ENCODE measurements around the gene ST3GAL3. TPM values are rescaled to one million over a fixed set of nuclear protein-coding genes. Genes with fewer than 3 reads are reported as not detected.

Gene ST3GAL3
- total RNA-seq, 6 experiments from 2014 or later: 6.4 to 14.2 (median 12.0) TPM

DNA sequence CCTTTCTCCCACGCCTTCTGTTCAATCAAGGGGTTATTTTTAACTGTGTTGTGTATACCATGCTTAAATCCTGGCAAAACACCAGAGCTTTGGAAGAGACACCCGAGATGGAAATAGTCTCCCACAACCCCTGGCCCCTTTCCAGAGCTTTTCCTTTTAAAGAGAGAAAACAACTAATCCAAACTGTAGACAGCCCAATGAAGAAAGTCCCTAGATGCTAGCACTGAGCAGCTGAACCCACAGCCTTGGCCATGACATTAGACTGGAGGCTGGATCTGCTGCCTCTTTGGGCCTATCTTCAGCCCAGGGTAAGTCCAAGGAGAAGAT is 161.4 kb downstream of the ST3GAL3 start:
- DNase-seq (no peak), ATAC-seq (peak in 3 of 4 donors; percentile 17 to 34 (median 25))
- no peak overlapping the region for H3K4me3 ChIP-seq
- no peak overlapping the region for H3K27ac ChIP-seq
- H3K36me3 ChIP-seq: no peaks in the 10 kb centered on the region
- TF ChIP-seq POLR2A (IDR thresholded peaks at IDR 0.05) (no peak), CTCF (IDR thresholded peaks at IDR 0.05) (no peak)
- H3K4me1 ChIP-seq: no peaks in the 10 kb centered on the region
- intact Hi-C loops (cut with DNase I): no loop called here
- H3K27me3 ChIP-seq: no peaks in the 10 kb centered on the region
- H3K9me3 ChIP-seq: no peaks in the 10 kb centered on the region
- 26% methylated on average over 2 of the region's 2 CpGs for WGBS (ENCODE audit: insufficient coverage, low coverage, low lambda C conversion rate, missing lambda C conversion rate)

DNA sequence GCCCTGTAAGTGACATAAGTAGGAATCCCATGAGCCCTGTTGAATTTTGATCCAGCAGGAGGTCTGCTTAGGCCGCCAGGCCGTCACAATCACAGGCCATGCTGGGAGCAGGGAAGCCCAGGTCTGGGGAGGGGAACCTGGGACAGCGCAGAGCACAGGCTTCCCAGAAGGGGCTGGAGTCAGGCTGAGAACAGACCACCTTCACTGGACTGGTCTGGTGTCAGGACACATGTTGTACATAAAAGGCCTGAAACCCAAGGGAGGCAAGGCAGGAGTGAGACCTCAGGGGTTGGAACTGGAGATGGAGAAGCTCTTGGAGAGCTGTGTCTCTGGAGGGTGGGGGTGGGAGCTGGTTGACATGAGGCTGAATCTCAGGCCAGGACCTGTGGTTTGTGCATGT is 163.0 kb downstream of the ST3GAL3 start:
- no peak overlapping the region for H3K27ac ChIP-seq
- no peak for ATAC-seq
- H3K4me1 ChIP-seq: no peaks in the 10 kb centered on the region
- H3K27me3 ChIP-seq: no peaks in the 10 kb centered on the region
- intact Hi-C loops (cut with DNase I): no loop called here
- WGBS (ENCODE audit: insufficient coverage, low coverage, low lambda C conversion rate, missing lambda C conversion rate): 95% methylated on average over 3 of the region's 3 CpGs
- no peaks in the 10 kb centered on the region for H3K9me3 ChIP-seq
- H3K4me3 ChIP-seq: no peak overlapping the region
- DNase-seq: no peak
- TF ChIP-seq CTCF (IDR thresholded peaks at IDR 0.05) (no peak), POLR2A (IDR thresholded peaks at IDR 0.05) (no peak)
- H3K36me3 ChIP-seq: no peaks in the 10 kb centered on the region

- 80% methylated on average over 3 of the region's 3 CpGs for WGBS (ENCODE audit: insufficient coverage, low coverage, low lambda C conversion rate, missing lambda C conversion rate)
- intact Hi-C loops (cut with DNase I): no loop called here
- Histone ChIP-seq H3K4me1 (no peaks in the 10 kb centered on the region), H3K4me3 (no peak overlapping the region), H3K27ac (no peak overlapping the region), H3K36me3 (no peaks in the 10 kb centered on the region), H3K27me3 (no peaks in the 10 kb centered on the region), H3K9me3 (no peaks in the 10 kb centered on the region)
- TF ChIP-seq CTCF (IDR thresholded peaks at IDR 0.05) (no peak), POLR2A (IDR thresholded peaks at IDR 0.05) (no peak)
- no peak for ATAC-seq
- no peak for DNase-seq
These were observed 164.0 kb downstream of the ST3GAL3 start for GRCh38 chr1:43871181-43871910.

- 61% methylated on average over 2 of the region's 5 CpGs for WGBS (ENCODE audit: insufficient coverage, low coverage, low lambda C conversion rate, missing lambda C conversion rate)
- ATAC-seq: no peak
These were observed 164.9 kb downstream of the ST3GAL3 start for GRCh38 chr1:43872280-43872679.

More at GRCh38 chr1:43872280-43872679, 164.9 kb downstream of the ST3GAL3 start:
- H3K4me3 ChIP-seq: no peak overlapping the region
- H3K36me3 ChIP-seq: no peaks in the 10 kb centered on the region
- no peak overlapping the region for H3K27ac ChIP-seq
- TF ChIP-seq POLR2A (IDR thresholded peaks at IDR 0.05) (no peak), CTCF (IDR thresholded peaks at IDR 0.05) (no peak)
- no peaks in the 10 kb centered on the region for H3K4me1 ChIP-seq
- no peaks in the 10 kb centered on the region for H3K27me3 ChIP-seq
- intact Hi-C loops (cut with DNase I): no loop called here
- no peak for DNase-seq
- no peaks in the 10 kb centered on the region for H3K9me3 ChIP-seq

All from right lobe of liver (tissue), 6 donors.